ENCODE results near the gene PSPH. TPM values are rescaled to one million over a fixed set of nuclear protein-coding genes. Genes with fewer than 3 reads are reported as not detected.
"Not testable (repeated sequence)": the region's sequence is repeated elsewhere in the genome, so short reads cannot be mapped to it uniquely, and the experiment has no call there.

PSPH gene
- total RNA-seq, 2 donors from 2014 or later = 8.0 to 11.6 TPM

DNA sequence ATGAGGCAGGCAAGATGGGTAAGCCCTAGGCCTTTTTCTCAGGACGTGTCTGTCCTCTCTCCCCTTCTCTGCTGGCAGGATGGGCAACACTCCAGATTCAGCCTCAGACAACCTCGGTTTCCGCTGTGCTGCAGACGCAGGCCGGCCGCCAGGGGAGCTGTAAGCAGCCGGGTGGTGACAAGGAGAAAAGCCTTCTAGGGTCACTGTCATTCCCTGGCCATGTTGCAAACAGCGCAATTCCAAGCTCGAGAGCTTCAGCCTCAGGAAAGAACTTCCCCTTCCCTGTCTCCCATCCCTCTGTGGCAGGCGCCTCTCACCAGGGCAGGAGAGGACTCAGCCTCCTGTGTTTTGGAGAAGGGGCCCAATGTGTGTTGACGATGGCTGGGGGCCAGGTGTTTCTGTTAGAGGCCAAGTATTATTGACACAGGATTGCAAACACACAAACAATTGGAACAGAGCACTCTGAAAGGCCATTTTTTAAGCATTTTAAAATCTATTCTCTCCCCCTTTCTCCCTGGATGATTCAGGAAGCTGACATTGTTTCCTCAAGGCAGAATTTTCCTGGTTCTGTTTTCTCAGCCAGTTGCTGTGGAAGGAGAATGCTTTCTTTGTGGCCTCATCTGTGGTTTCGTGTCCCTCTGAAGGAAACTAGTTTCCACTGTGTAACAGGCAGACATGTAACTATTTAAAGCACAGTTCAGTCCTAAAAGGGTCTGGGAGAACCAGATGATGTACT is 28.4 kb upstream of the PSPH start:
- Histone ChIP-seq H3K9me3 (no peaks in the 10 kb centered on the region), H3K4me1 (peaks cover 0 to 38% of the 10 kb centered on the region in 2 donors), H3K36me3 (peaks cover 31% of the 10 kb centered on the region), H3K27me3 (no peaks in the 10 kb centered on the region), H3K27ac (peak overlapping the region; percentile 75 to 83), H3K4me3 (no peak overlapping the region)
- peak; percentile 84 for DNase-seq (ENCODE audit: low spot score)
- TF ChIP-seq, protein P1, sequence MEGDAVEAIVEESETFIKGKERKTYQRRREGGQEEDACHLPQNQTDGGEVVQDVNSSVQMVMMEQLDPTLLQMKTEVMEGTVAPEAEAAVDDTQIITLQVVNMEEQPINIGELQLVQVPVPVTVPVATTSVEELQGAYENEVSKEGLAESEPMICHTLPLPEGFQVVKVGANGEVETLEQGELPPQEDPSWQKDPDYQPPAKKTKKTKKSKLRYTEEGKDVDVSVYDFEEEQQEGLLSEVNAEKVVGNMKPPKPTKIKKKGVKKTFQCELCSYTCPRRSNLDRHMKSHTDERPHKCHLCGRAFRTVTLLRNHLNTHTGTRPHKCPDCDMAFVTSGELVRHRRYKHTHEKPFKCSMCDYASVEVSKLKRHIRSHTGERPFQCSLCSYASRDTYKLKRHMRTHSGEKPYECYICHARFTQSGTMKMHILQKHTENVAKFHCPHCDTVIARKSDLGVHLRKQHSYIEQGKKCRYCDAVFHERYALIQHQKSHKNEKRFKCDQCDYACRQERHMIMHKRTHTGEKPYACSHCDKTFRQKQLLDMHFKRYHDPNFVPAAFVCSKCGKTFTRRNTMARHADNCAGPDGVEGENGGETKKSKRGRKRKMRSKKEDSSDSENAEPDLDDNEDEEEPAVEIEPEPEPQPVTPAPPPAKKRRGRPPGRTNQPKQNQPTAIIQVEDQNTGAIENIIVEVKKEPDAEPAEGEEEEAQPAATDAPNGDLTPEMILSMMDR (IDR thresholded peaks at IDR 0.05) = peak; percentile 78 to 82

DNA sequence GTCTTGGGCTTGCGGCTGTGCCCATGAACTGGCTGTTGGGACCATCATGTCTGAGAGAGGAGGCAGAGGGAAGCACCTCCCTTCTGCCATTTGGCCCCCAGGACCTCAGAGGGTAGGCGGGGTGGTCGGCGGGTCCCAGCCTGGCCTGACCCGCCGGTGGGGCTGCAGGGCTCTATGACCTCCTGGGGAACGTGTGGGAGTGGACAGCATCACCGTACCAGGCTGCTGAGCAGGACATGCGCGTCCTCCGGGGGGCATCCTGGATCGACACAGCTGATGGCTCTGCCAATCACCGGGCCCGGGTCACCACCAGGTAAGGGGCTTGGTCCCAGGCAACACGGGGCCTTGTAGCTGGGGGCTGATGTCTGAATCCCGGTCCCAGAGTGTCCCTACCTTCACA is 27.0 kb upstream of the PSPH start:
- Histone ChIP-seq H3K4me3 (no peak overlapping the region), H3K27me3 (no peaks in the 10 kb centered on the region), H3K4me1 (peaks cover 0 to 35% of the 10 kb centered on the region in 2 donors), H3K27ac (peak overlapping the region; percentile 75 to 83), H3K9me3 (no peaks in the 10 kb centered on the region), H3K36me3 (peaks cover 28% of the 10 kb centered on the region)
- DNase-seq (ENCODE audit: low spot score) = no peak
- TF ChIP-seq, protein P1 (IDR thresholded peaks at IDR 0.05) = no peak

DNA sequence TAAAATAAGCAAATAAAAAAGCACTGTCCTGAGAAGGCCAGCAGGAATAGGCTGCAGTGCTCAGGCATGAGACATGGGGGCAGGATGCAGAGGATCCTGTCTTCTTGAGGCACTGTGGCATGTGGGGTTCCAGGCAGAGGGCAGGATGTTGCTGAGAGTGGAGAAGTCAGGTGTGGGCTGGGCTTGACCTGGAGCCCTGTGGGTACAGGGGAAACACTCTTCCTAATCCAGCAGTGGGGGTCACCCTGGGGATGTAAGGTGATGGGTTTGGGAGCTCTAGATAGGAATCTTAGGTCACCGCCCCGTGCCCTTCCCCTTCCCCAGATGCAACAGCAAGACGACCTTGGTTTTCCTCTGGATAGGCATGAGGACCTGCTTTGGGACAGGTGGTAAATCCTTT is 26.4 kb upstream of the PSPH start:
- TF ChIP-seq, protein P1 (IDR thresholded peaks at IDR 0.05) = no peak
- Histone ChIP-seq H3K4me3 (no peak overlapping the region), H3K27me3 (no peaks in the 10 kb centered on the region), H3K4me1 (peaks cover 0 to 32% of the 10 kb centered on the region in 2 donors), H3K36me3 (peaks cover 28% of the 10 kb centered on the region), H3K9me3 (no peaks in the 10 kb centered on the region), H3K27ac (peak overlapping the region in 1 of 2 donors; percentile 75)
- no peak for DNase-seq (ENCODE audit: low spot score)

DNA sequence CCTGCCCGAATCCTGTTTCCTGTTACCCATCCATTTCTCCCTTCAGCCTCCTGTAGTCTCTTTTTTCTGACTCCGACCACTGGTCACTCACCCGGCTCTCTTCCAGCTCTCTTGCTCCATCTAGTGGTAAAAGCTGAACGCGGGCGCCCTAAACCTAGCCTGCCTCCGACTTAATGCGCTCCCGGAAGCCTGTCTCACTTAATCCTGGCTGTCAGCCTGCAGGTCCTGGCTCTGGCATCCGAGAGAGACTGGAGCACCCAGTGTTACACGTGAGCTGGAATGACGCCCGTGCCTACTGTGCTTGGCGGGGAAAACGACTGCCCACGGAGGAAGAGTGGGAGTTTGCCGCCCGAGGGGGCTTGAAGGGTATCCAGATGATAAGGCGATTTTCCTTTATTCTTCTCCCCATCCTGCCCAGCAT is 23.1 kb upstream of the PSPH start:
- Histone ChIP-seq H3K27me3 (no peaks in the 10 kb centered on the region), H3K9me3 (no peaks in the 10 kb centered on the region), H3K4me3 (no peak overlapping the region), H3K36me3 (peaks cover 23% of the 10 kb centered on the region), H3K27ac (peak overlapping the region; percentile 45 to 50), H3K4me1 (peaks cover 0 to 18% of the 10 kb centered on the region in 2 donors)
- peak; percentile 90 for DNase-seq (ENCODE audit: low spot score)
- TF ChIP-seq, protein P1 (IDR thresholded peaks at IDR 0.05) = peak; percentile 81 to 93

DNA sequence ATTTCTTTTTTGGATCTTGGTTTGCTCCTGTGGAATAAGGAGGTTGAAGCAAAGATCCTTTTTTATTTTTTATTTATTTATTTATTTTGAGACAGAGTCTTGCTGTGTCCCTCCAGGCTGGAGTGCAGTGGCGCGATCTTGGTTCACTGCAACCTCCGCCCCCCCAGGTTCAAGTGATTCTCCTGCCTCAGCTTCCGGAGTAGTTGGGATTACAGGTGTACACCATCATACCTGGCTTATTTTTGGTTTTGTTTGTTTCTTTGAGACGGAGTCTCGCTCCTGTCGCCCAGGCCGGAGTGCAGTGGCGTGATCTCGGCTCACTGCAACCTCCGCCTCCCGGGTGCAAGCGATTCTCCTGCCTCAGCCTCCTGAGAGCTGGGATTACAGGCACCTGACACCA is 15.1 kb upstream of the PSPH start:
- not testable (repeated sequence) for DNase-seq (ENCODE audit: low spot score); H3K9me3 ChIP-seq; H3K4me3 ChIP-seq; H3K27me3 ChIP-seq; H3K27ac ChIP-seq
- Histone ChIP-seq H3K4me1 (peaks cover 0 to 18% of the 10 kb centered on the region in 2 donors), H3K36me3 (peaks cover 50% of the 10 kb centered on the region)

DNA sequence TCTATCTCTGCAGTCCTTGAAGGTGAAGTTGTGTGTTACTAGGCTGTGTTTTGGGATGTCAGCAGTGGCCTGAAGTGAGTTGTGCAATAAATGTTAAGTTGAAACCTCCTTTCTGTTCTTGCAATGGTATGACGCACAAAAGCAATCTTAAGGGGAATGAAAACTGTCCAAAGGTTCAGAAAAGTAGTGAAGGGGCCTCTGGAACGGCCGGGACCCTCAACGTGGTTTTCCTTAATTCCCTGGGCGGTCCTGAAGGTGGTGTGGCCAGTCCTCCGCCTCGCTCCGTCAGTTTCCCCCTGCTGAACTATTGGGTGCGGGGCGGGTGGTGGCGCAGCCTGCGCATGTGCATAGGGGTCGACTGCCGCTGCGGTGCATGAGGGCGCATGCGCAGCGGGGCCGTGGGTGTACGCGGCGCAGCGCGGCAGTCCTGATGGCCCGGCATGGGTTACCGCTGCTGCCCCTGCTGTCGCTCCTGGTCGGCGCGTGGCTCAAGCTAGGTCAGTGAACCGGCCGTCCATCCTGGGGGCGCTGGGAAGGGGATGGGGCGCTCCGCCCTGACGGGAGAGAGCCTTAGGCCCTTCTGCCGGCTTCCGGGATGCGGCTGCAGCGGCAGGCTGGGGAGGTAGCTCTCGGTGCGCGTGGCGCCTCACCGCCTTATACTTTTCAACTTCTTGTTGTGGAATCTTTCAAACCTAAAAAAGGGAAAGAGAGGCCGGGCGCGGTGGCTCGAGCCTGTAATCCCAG is 12.8 kb upstream of the PSPH start, which contains the start of gene SUMF2:
Gene SUMF2, plus strand, starts transcription at position 405 of the 744 bp plus-strand sequence. Its CDS starts 26 bp downstream, at position 431.
- Histone ChIP-seq H3K27me3 (no peaks in the 10 kb centered on the region), H3K9me3 (no peaks in the 10 kb centered on the region), H3K27ac (peak within 1 kb of the TSS; percentile 88 to 95), H3K36me3 (peaks cover 53% of the 10 kb centered on the region), H3K4me1 (peaks cover 0 to 18% of the 10 kb centered on the region in 2 donors), H3K4me3 (peak within 1 kb of the TSS; percentile 77 to 87)
- TF ChIP-seq, protein P1 (IDR thresholded peaks at IDR 0.05) = peak in 1 of 2 donors; percentile 55
- peak; percentile 90 for DNase-seq (ENCODE audit: low spot score)

Measured in right atrium auricular region (tissue), 2 donors.